ENCODE measurements around the gene UBN1. TPM values are rescaled to one million over a fixed set of nuclear protein-coding genes. Genes with fewer than 3 reads are reported as not detected.

The UBN1 gene
- total and polyA plus RNA-seq, 4 donors, result 7.3 to 19.7 (median 14.2) TPM

DNA sequence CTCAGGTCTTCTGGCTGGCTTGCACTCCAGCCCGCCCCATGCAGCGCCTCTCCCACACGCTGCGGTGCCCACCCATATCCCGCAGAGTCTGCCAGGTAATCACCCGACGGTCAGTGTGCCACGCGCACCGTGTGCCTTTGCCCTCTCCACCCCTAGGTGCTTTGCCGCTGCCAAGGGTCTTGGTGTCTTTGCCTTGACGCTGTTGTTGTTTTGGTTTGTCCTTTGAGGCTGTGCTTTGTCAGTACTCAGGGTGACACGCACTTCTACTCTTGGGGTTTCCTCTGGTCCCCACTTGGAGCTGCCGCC is 30.1 kb downstream of the UBN1 start:
- Histone ChIP-seq H3K36me3 (ENCODE audit: control insufficient read depth in 4 of 4, insufficient read depth in 3 of 4, low read depth in 1 of 4, low read length in 3 of 4) (peaks cover 20 to 89% (median 68%) of the 10 kb centered on the region in 4 donors), H3K9me3 (ENCODE audit: control insufficient read depth in 4 of 4, low read length in 3 of 4) (no peaks in the 10 kb centered on the region), H3K27ac (ENCODE audit: low read depth in 1 of 2, low read length in 2 of 2) (no peak overlapping the region), H3K4me1 (ENCODE audit: control insufficient read depth in 4 of 4, insufficient read depth in 4 of 4, low read length in 3 of 4) (peaks cover 0 to 1% (median 0%) of the 10 kb centered on the region in 4 donors), H3K4me3 (ENCODE audit: low read depth in 1 of 3, low read length in 3 of 3) (no peak overlapping the region), H3K9ac (ENCODE audit: low read depth in 1 of 2, low read length in 2 of 2) (no peak overlapping the region), H3K27me3 (ENCODE audit: control insufficient read depth in 4 of 4, insufficient read depth in 4 of 4, low read length in 3 of 4) (no peaks in the 10 kb centered on the region)
- WGBS, result 90% methylated on average over 14 of the region's 14 CpGs
- TF ChIP-seq TAF1 (conservative IDR thresholded peaks at IDR 0.05), result no peak
- TF ChIP-seq, protein P1, sequence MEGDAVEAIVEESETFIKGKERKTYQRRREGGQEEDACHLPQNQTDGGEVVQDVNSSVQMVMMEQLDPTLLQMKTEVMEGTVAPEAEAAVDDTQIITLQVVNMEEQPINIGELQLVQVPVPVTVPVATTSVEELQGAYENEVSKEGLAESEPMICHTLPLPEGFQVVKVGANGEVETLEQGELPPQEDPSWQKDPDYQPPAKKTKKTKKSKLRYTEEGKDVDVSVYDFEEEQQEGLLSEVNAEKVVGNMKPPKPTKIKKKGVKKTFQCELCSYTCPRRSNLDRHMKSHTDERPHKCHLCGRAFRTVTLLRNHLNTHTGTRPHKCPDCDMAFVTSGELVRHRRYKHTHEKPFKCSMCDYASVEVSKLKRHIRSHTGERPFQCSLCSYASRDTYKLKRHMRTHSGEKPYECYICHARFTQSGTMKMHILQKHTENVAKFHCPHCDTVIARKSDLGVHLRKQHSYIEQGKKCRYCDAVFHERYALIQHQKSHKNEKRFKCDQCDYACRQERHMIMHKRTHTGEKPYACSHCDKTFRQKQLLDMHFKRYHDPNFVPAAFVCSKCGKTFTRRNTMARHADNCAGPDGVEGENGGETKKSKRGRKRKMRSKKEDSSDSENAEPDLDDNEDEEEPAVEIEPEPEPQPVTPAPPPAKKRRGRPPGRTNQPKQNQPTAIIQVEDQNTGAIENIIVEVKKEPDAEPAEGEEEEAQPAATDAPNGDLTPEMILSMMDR (IDR thresholded peaks at IDR 0.05; ENCODE audit: low read depth, low read length, missing input control), result no peak
- TF ChIP-seq, protein P2, sequence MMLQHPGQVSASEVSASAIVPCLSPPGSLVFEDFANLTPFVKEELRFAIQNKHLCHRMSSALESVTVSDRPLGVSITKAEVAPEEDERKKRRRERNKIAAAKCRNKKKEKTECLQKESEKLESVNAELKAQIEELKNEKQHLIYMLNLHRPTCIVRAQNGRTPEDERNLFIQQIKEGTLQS (IDR thresholded peaks at IDR 0.05), result no peak
- TF ChIP-seq JUND (IDR thresholded peaks at IDR 0.05), result no peak
- TF ChIP-seq YY1 (IDR thresholded peaks at IDR 0.05), result no peak
- DNase-seq (ENCODE audit: low spot score), result no peak

DNA sequence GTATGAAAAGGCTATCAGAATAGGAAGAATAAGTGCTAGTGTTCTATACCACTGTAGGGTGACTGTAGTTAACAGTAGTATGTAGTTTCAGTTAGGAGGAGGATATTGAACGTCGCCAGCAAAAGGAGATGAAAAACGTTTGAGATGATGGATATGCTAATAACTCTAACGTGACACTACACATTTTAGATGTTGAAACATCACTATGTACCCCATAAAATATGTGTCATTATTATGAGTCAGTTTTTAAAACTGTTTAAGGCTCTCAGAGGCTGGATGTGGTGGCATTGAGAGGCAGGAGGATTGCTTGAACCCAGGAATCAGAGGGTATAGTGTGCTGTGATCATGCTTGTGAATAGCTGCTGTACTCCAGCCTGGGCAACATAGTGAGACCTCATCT is 31.8 kb downstream of the UBN1 start:
- Histone ChIP-seq H3K9ac (ENCODE audit: low read depth in 1 of 2, low read length in 2 of 2) (no peak overlapping the region), H3K9me3 (ENCODE audit: control insufficient read depth in 4 of 4, low read length in 3 of 4) (no peaks in the 10 kb centered on the region), H3K27ac (ENCODE audit: low read depth in 1 of 2, low read length in 2 of 2) (no peak overlapping the region), H3K27me3 (ENCODE audit: control insufficient read depth in 4 of 4, insufficient read depth in 4 of 4, low read length in 3 of 4) (no peaks in the 10 kb centered on the region), H3K4me3 (ENCODE audit: low read depth in 1 of 3, low read length in 3 of 3) (no peak overlapping the region), H3K4me1 (ENCODE audit: control insufficient read depth in 4 of 4, insufficient read depth in 4 of 4, low read length in 3 of 4) (peaks cover 0 to 8% (median 5%) of the 10 kb centered on the region in 4 donors), H3K36me3 (ENCODE audit: control insufficient read depth in 4 of 4, insufficient read depth in 3 of 4, low read depth in 1 of 4, low read length in 3 of 4) (peaks cover 24 to 91% (median 68%) of the 10 kb centered on the region in 4 donors)
- 73% methylated on average over 4 of the region's 4 CpGs for WGBS
- no peak for TF ChIP-seq FOXA1 (IDR thresholded peaks at IDR 0.05)
- TF ChIP-seq ZBTB33 (IDR thresholded peaks at IDR 0.05), result no peak
- no peak for TF ChIP-seq EGR1 (IDR thresholded peaks at IDR 0.05; ENCODE audit: low read depth in 2 of 2)
- no peak for TF ChIP-seq HNF4G (IDR thresholded peaks at IDR 0.05)
- TF ChIP-seq, protein P3, sequence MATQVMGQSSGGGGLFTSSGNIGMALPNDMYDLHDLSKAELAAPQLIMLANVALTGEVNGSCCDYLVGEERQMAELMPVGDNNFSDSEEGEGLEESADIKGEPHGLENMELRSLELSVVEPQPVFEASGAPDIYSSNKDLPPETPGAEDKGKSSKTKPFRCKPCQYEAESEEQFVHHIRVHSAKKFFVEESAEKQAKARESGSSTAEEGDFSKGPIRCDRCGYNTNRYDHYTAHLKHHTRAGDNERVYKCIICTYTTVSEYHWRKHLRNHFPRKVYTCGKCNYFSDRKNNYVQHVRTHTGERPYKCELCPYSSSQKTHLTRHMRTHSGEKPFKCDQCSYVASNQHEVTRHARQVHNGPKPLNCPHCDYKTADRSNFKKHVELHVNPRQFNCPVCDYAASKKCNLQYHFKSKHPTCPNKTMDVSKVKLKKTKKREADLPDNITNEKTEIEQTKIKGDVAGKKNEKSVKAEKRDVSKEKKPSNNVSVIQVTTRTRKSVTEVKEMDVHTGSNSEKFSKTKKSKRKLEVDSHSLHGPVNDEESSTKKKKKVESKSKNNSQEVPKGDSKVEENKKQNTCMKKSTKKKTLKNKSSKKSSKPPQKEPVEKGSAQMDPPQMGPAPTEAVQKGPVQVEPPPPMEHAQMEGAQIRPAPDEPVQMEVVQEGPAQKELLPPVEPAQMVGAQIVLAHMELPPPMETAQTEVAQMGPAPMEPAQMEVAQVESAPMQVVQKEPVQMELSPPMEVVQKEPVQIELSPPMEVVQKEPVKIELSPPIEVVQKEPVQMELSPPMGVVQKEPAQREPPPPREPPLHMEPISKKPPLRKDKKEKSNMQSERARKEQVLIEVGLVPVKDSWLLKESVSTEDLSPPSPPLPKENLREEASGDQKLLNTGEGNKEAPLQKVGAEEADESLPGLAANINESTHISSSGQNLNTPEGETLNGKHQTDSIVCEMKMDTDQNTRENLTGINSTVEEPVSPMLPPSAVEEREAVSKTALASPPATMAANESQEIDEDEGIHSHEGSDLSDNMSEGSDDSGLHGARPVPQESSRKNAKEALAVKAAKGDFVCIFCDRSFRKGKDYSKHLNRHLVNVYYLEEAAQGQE (IDR thresholded peaks at IDR 0.05), result no peak
- TF ChIP-seq YY1 (IDR thresholded peaks at IDR 0.05), result no peak
- TF ChIP-seq, protein P2 (IDR thresholded peaks at IDR 0.05), result no peak
- no peak for TF ChIP-seq RAD21 (IDR thresholded peaks at IDR 0.05)
- TF ChIP-seq MAX (IDR thresholded peaks at IDR 0.05), result no peak
- TF ChIP-seq RXRA (IDR thresholded peaks at IDR 0.05), result no peak
- no peak for TF ChIP-seq JUND (IDR thresholded peaks at IDR 0.05)
- no peak for TF ChIP-seq TAF1 (conservative IDR thresholded peaks at IDR 0.05)
- TF ChIP-seq FOXA2 (IDR thresholded peaks at IDR 0.05), result no peak
- no peak for TF ChIP-seq SP1 (IDR thresholded peaks at IDR 0.05)
- no peak for TF ChIP-seq NR2F2 (IDR thresholded peaks at IDR 0.05)
- no peak for TF ChIP-seq GABPA (IDR thresholded peaks at IDR 0.05 in 1 of 2, conservative IDR thresholded peaks at IDR 0.05 in 1 of 2)
- TF ChIP-seq HNF4A (conservative IDR thresholded peaks at IDR 0.05), result no peak
- TF ChIP-seq, protein P1 (IDR thresholded peaks at IDR 0.05; ENCODE audit: low read depth, low read length, missing input control), result no peak
- no peak for DNase-seq (ENCODE audit: low spot score)

Measured in liver (tissue), 9 donors.